NCI-H2171 treated with DMSO at 0.1 percent for 48 hours (cell line): ENCODE measurements around the gene SLC16A10.
"Not testable (repeated sequence)": the region's sequence is repeated elsewhere in the genome, so short reads cannot be mapped to it uniquely, and the experiment has no call there.

Experiments used
- DNase-seq: peaks from one replicate; lab custom pipeline; 2025; lab: John Stamatoyannopoulos, UW

SLC16A10 gene

GRCh38 chr6:111132669-111133068 is 45.4 kb downstream of the SLC16A10 start:
- DNase-seq: not testable (repeated sequence)

DNA sequence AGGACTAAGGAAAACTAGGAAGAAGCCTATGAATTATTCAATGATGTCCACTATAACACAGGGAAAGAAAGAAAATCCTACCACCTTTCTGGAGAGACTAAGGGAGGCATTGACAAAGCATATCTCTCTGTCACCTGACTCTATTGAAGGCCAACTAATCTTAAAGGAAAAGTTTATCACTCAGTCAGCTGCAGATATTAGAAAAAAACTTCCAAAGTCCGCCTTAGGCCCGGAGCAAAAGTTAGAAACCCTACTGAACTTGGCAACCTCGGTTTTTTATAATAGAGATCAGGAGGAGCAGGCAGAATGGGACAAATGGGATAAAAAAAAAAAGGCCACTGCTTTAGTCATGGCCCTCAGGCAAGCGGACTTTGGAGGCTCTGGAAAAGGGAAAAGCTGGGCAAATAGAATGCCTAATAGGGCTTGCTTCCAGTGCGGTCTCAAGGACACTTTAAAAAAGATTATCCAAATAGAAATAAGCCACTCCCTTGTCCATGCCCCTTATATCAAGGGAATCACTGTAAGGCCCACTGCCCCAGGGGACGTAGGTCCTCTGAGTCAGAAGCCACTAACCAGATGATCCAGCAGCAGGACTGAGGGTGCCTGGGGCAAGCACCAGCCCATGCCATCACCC is 47.0 kb downstream of the SLC16A10 start:
- DNase-seq: not testable (repeated sequence)

DNA sequence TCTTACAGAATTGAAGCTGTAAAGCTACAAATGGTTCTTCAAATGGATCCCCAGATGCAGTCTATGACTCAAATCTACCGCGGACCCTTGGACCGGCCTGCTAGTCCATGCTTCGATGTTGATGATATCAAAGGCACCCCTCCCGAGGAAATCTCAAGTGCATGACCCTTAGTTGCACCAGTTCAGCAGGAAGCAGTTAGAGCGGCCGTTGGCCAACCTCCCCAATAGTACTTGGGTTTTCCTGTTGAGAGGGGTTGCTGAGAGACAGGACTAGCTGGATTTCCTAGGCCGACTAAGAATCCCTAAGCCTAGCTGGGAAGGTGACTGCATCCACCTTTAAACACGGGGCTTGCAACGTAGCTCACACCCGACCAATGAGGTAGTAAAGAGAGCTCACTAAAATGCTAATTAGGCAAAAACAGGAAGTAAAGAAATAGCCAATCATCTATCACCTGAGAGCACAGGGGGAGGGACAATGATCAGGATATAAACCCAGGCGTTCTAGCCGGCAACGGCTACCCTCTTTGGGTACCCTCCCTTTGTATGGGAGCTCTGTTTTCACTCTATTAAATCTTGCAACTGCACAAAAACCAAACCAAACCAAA is 50.3 kb downstream of the SLC16A10 start:
- not testable (repeated sequence) for DNase-seq

GRCh38 chr6:111147440-111147839 is 60.1 kb downstream of the SLC16A10 start:
- no peak for DNase-seq

DNA sequence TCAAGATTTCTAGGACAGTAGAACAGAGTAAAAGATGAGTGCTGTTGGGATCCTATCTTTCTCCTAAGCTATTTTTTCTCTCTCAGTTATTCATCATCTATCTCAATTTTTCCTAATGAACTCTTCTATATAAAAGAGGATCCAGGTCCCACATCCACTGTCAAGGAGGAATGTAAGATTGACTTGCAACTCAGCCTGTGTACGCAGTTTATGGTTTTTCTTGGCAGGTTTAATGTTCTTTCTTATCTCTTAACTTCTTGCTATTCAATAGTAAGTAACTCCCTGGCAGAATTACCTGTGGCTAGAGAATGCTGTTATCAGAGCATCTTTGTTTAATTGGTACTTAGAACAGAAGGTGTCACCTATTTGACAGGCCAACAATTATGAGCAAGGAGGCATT is 60.8 kb downstream of the SLC16A10 start:
- no peak for DNase-seq

- DNase-seq: peak; percentile 18
Measured at GRCh38 chr6:111150577-111150976, 63.3 kb downstream of the SLC16A10 start.

GRCh38 chr6:111154981-111155380 is 67.7 kb downstream of the SLC16A10 start:
- DNase-seq: no peak

GRCh38 chr6:111157412-111157811 is 70.1 kb downstream of the SLC16A10 start:
- DNase-seq: no peak

- DNase-seq: no peak
Measured at GRCh38 chr6:111159633-111160032, 72.3 kb downstream of the SLC16A10 start.

GRCh38 chr6:111161650-111162049 is 74.3 kb downstream of the SLC16A10 start:
- DNase-seq: no peak

- peak; percentile 16 for DNase-seq
Measured at GRCh38 chr6:111162504-111162903, 75.2 kb downstream of the SLC16A10 start.

DNA sequence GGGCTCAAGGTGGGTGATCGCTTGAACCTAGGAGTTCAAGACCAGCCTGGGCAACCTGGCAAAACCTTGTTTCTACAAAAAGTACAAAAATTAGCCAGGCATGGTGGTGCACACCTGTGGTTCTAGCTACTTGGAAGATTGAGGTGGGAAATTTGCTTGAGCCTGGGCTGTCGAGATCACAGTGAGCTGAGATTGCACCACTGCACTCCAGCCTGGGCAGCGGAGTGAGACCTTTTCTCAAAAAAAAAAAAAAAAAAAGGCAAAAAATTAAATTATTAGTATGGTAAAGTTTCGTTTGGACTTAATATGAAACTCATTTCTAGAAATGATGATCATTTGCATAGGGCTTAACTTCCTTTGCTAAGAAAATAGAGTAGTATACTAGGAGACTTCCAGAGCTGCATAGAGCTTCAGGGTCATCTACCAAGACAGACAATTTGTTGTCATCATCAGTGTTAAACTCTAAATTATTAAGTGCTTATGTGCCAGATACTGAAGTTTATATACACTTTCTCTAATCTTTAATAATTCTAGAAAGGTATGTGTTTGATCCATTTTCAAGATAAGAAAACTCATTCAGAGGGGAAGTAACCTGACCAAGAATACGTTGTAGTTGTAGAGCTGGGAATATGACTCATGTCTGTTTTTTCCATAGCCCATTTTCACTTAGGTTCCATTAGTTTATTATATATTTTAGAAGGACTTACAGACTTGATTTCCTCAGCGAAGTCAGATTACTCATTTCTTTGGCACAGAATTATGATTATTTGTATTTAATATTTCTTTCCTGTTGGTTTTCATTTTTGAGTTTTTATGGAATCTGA is 84.5 kb downstream of the SLC16A10 start:
- no peak for DNase-seq

DNA sequence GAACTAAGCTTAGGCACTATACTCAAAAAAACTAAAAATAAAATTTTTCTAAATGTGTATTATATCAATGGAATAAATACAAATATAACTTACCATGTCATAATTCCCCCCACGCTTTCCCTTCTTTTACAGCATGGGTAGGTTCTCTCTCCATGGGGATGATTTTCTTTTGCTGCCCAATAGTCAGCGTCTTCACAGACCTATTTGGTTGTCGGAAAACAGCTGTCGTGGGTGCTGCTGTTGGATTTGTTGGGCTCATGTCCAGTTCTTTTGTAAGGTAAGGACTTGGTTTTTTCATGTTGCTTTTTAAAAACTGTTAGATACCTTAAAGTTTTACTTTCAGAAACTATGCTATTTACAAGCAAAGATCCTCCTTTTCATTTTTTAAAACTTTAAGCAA is 85.3 kb downstream of the SLC16A10 start:
- no peak for DNase-seq

- DNase-seq: no peak
Measured at GRCh38 chr6:111173341-111173740, 86.0 kb downstream of the SLC16A10 start.

DNA sequence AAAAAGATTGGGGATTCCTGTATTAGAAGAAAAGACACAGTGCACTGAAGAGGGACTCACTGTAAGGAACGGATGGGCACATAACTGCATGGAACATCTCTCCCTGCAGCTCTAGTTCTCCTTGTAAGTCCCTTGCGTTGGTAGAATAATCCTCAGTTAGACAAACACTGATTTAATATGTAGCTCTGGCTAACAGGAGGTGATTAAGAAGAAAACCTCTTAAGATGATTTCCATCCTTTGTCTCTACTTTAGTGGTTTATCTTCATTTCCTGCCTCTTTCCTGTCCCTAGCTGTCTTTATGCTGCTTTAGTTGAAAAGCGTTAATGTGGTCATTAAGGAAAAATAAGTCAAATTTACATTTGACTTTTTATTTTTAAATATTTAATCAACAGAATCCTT is 86.6 kb downstream of the SLC16A10 start:
- DNase-seq: no peak

GRCh38 chr6:111175109-111175508 is 87.8 kb downstream of the SLC16A10 start:
- DNase-seq: no peak

- no peak for DNase-seq
Measured at GRCh38 chr6:111176038-111176759, 88.9 kb downstream of the SLC16A10 start.

DNA sequence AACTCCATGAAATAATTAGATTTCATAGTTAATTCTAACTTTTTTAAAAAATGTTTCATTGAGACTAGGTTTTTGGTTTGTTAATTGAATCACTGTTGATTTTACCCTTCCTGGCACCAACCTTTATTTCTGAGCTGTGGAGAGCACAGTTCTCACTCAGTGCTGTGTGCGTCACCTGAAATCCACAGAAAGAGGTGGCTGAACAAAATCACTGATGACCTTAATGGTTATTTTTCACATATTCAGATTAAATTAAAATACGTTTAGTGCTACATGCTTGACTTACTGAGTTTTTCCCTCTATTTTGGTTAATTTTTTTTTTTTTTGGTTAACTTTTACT is 89.4 kb downstream of the SLC16A10 start:
- no peak for DNase-seq

DNA sequence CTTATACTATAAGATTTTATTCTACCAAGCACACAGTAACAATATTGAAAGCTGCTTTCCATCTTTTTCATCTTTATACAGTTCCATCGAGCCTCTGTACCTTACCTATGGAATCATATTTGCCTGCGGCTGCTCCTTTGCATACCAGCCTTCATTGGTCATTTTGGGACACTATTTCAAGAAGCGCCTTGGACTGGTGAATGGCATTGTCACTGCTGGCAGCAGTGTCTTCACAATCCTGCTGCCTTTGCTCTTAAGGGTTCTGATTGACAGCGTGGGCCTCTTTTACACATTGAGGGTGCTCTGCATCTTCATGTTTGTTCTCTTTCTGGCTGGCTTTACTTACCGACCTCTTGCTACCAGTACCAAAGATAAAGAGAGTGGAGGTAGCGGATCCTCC is 89.8 kb downstream of the SLC16A10 start:
- DNase-seq: no peak

DNA sequence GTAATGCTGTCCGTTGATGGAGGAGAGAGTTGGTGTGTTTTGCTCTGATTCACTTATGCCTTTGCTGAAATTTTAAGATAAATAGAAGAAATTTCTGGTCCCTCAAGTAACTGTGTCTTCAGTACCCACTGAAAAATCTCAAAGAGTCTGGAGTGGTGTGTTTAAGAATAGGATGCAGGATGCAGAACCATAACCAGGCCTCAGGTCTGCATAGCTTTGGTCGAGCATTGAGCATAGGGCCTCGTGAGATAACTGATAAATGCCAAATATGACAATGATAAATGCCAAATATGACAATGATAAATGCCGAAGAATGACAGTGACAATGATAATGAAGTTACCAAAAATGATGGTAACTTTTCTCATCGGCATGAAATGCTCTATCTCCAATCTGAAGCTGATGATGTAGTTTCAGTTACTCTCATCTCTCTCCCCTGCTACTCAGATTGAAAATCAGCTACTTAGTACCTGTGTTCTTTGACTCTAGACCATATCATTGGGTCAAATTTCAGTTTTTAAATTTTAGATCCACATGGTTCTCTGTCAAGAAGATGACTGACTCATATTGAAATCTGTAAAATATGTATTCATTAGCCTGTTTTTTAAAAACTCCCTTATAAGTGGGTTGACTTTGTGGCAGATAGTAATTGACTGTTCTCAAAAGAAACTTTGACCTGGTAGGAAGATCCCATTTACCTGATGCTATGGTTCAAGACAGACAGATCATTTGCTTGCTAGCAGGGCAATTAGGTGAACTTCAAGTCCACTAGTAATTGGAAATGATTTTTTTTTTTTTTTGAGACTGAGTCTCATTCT is 96.6 kb downstream of the SLC16A10 start:
- DNase-seq: no peak

- no peak for DNase-seq
Measured at GRCh38 chr6:111184827-111185532, 97.7 kb downstream of the SLC16A10 start.
